DMS53 (cell line): ENCODE measurements around the gene B4GALNT3.
A peak's percentile ranks its signal among the peaks of the same experiment; 100 is the strongest.
"Not testable (repeated sequence)": the region's sequence is repeated elsewhere in the genome, so short reads cannot be mapped to it uniquely, and the experiment has no call there.

ENCODE experiments used
- DNase-seq: peaks from one replicate; lab custom pipeline; 2025; lab: John Stamatoyannopoulos, UW

B4GALNT3 gene

GRCh38 chr12:459430-460258, at the start of gene B4GALNT3:
B4GALNT3 (plus strand) TSS chr12:459939; CDS start chr12:460377, 438 bp downstream.
- peak; percentile 94 for DNase-seq

DNA sequence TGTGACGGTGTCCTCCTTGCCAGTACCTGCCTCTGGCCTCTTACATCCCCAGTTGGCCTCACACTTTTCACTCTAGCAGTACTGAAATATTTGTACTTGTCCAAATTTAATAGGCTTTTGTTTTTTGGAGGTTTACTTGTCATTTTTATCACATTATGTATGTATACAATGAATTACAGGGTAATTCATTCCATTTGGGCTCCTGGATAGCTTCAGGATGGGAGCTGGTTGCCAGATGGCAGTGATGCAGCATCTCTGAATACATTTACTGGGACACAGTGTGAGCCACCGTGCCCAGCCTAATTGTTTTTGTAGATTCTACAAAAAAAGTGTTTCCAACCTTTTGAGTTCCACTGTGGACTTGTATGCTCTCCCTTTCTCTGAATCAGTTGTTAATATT, 44.9 kb upstream of the B4GALNT3 start:
- DNase-seq = no peak

DNA sequence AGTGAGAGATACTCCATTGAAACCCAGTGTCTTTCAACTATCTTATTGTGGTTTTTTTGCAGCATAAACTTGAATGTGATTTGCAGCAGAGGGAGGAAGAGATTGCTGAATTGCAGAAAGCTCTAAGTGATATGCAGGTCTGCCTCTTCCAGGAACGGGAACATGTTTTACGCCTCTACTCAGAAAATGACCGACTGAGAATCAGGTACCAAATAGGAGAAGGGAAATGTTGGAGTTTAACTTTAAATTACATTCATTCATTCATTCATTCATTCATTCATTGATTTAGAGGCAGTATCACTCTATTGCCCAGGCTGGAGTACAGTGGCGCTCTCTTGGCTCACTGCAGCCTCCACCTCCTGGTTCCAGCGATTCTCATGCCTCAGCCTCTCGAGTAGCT, 41.3 kb upstream of the B4GALNT3 start:
- no peak for DNase-seq

DNA sequence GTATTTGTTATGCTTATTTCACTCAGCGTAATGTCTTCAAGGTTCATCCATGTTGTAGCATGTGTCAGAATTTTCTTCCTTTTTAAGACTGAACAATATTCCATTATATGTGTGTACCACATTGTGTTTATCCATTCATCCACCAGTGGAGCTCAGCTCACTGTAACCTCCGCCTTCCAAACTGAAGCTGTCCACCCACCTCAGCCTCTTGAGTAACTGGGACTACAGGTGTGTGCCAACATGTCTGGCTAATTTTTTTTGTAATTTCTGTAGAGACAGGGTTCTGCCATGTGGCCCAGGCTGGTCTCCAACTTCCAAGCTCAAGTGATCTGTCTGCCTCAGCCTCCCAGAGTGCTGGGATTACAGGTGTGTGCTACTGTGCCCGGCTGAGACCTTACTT, 37.2 kb upstream of the B4GALNT3 start:
- DNase-seq = no peak

DNA sequence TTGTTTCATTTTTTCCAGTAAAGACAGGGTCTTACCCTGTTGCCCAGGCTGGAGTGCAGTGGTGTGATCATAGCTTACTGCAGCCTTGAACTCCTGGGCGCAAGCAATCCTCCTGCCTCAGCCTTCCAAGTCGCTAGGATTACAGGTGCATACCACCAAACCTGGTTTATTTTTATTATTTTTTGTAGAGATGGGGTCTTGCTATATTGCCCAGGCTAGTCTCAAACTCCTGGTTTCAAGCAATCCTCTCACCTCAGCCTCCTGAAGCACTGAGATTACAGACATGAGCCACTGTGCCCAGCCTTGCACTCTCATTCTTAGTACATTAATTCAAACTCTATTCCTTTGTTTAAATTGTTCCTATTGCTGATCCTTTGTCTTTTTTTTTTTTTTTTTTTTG, 24.0 kb upstream of the B4GALNT3 start:
- not testable (repeated sequence) for DNase-seq

GRCh38 chr12:442235-442884, 17.4 kb upstream of the B4GALNT3 start:
- DNase-seq = peak; percentile 86

GRCh38 chr12:447141-447540, 12.6 kb upstream of the B4GALNT3 start:
- no peak for DNase-seq

GRCh38 chr12:449203-449602, 10.5 kb upstream of the B4GALNT3 start:
- DNase-seq = no peak

- DNase-seq = no peak
Measured at GRCh38 chr12:450438-450837, 9.3 kb upstream of the B4GALNT3 start.

DNA sequence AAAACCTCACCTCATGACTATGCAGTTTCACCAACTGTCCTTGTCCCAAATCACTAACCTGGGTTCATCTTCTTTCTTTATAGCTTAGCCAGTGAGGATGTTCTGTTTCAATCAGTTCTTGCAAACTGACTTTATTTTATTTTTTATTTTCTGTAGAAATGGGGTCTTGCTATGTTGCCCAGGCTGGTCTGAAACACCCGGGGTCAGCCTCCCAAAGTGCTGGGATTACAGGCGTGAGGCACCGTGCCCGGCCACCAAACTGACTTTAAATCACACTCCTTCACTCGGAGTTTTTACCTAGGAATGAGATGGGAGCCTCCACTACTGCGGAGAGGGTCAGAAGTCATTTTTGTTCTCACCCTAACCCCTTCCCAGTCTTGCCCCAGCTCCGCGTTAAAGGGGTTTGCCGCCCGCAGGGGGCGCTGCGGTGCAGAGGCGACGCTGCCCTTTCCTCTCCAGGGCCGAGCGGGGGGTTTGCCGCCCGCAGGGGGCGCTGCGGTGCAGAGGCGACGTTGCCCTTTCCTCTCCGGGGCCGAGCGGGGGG, 7.0 kb upstream of the B4GALNT3 start:
- peak; percentile 85 for DNase-seq

DNA sequence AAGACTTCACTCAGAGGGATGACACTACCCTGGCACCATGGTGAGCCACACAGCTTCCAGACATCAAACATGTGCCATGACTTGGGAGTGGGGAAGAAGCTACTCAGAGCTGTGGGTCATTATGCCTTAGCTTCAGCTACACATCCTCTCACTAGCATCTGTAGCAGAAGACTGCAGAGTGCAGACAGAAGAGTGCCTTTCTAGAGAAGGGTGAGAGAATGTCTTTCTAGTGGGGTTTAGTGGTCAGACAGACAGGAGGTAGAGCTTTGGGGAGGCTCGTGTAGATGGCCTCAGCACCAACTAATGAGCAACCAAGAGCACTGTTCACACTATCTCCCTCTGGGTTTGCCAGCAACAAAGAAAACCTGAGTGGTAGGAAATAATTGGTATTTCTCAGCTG, 4.9 kb upstream of the B4GALNT3 start:
- peak; percentile 54 for DNase-seq

GRCh38 chr12:455821-456220, 3.9 kb upstream of the B4GALNT3 start:
- no peak for DNase-seq

DNA sequence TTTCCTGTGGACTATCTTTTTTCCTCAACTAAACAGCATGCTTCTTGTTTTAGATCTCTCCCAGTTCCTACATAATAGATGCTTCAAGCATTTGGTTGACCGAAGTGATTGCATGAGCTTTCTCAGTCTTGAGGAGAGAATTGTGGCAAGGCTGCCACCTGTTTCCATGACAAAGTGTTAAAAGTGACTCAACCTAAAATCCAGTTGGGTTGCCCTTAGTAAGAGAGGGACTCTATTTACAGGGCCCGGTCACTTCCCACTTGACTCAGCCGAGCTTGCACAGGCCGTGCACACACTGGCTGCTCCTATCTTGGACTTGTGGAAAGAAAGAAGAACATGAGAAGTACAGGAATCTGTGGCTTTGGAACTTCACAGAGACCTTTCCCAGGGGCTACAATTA, 2.1 kb upstream of the B4GALNT3 start:
- DNase-seq = peak; percentile 65

GRCh38 chr12:459050-459429, 699 bp upstream of the B4GALNT3 start:
- no peak for DNase-seq

DNA sequence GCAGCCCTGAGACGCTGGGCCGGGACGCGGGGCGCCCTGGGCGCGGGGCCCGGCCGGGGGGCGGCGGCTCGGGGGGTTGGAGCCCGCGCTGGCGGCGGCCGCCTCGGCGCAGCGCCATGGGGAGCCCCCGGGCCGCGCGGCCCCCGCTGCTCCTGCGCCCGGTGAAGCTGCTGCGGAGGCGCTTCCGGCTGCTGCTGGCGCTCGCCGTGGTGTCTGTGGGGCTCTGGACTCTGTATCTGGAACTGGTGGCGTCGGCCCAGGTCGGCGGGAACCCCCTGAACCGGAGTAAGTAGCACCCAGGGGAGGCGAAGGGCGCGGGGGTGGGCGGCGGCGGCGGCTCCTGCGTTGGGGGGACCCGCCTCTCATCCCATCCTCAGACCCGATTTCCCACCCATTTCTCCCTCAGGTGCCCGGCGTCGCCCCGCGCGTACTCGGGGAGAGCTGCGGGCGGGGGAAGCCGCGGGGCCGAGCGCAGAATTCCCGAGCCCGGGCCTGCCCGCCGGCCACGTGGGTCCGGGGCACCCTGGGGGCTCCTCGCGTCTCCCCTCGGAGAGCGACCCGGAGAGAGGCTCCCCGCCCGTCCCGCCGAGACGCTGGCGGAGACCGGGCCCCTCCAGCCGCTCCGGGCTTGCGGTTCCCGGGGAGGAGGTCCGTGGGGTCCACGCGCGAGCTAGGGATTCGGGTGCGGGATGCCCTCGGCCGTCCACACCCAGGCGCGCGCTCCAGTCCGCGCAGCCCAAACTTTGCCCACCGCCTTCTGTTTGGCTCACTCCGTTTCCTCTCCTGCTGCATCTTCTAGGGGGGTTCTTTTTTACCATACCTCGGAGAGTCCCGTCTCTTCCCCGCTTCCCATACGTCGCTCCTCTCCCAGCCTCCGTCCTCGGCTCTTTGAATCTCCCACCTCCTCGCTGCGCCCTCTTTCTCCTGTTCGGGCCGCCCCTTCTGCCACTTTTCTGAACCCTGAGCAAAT, 807 bp downstream of the B4GALNT3 start:
- DNase-seq = peak; percentile 81

- peak; percentile 47 for DNase-seq
Measured at GRCh38 chr12:461425-461824, 1.7 kb downstream of the B4GALNT3 start.

DNA sequence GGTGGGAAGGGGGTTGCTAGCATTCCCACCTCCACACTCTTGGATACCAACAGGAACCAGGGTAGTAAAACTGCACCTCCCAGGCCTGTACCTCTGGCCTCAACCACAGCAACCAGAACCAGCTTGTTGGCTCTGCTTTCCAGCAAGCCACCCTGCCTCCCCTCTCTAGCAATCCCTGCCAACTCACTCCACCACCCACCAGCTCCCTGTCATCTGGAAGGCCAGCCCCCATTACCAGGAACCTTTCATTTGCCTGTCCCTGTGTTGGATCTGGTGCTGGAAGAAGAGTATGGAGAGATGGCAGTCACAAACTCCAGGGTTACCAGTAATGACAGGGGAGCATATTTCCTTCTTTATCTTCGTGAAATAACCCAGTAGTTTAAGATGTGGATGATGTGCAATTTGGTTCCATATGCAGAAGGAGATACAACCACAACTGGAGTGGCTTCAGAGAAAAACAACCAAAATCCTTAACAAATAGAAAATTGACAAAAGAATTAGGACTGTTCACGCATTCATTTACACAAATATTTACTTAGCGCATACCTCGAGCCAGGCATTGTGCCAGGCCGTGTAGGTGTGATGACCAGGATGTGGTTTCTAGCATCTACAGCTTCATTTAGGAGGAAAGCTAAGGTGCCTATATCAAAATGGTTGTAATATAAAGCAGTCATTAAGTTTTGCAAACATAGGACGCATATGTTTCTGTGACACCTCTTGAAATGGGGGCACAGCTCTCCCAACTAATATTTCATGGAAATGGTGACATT, 3.4 kb downstream of the B4GALNT3 start:
- DNase-seq = peak; percentile 96

- DNase-seq = no peak
Measured at GRCh38 chr12:464484-465267, 4.9 kb downstream of the B4GALNT3 start.

DNA sequence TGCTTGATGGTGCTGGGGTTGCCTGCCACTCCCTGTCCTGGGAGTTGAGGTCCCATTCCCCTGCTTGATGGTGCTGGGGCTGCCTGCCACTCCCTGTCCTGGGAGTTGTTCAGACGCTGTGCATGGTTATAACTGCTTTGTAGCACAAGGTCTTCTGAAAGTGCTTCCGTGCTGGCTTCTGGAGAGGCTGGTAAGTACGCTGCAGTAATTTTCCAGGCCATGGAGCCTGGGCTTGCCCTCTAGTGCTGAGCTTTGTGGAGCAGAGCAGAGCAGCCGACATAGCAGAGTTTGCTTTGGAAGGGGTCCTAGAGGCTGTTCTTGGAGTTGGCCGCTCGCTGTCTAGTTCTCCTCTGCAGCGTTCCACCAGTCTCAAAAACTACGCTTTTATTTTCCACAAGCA, 6.3 kb downstream of the B4GALNT3 start:
- DNase-seq = no peak

GRCh38 chr12:466762-467161, 7.0 kb downstream of the B4GALNT3 start:
- no peak for DNase-seq

DNA sequence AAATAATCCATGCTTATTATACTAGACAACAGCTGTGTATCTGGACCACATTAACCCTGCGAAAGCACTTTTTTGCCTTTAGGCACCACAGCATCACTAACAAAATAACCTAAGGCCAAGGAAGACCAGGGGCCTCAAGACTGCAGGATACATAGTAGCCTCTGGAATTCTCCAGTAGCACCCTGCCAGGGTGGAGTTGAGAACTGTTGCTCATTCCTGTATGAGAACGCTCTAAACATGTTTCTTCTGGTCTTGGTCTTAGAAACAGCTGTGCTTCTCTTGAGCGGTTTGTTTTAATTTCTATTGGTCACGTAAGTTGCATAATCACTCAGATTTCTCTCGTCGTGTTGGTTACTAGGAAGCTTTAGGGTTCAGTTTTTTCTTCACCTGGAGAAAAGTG, 7.9 kb downstream of the B4GALNT3 start:
- no peak for DNase-seq
